HUDEP-2 (cell line): ENCODE data around the gene SEC14L1.

Experiments
- DNase-seq, 76 experiments: peaks; one replicate each; lab custom pipeline; 2025; ENCODE audit not compliant: unreplicated experiment in 76 of 76; lab: John Stamatoyannopoulos, UW

SEC14L1 gene

DNA sequence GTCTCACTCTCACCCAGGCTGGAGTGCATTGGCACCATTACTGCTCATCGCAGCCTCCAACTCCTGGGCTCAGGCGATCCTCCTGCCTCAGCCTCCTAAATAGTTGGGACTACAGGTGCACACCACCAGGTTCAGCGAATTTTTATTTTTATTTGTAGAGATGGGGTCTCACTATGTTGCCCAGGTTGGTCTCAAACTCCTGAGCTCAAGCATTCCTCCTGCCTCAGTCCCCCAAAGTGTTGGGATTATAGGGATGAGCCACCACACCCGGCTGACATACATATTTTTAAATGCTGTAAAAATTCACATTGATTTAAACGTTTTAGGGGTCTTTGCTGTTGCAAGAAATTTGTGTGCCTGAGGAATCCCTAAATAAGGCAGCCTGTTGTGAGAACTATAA is 24.8 kb upstream of the SEC14L1 start:
- no peak for DNase-seq

GRCh38 chr17:77116371-77116860 is 24.4 kb upstream of the SEC14L1 start:
- DNase-seq, result no peak

- no peak for DNase-seq
These were observed 23.4 kb upstream of the SEC14L1 start for GRCh38 chr17:77117415-77117814.

- DNase-seq, result no peak
These were observed 22.4 kb upstream of the SEC14L1 start for GRCh38 chr17:77118251-77118928.

DNA sequence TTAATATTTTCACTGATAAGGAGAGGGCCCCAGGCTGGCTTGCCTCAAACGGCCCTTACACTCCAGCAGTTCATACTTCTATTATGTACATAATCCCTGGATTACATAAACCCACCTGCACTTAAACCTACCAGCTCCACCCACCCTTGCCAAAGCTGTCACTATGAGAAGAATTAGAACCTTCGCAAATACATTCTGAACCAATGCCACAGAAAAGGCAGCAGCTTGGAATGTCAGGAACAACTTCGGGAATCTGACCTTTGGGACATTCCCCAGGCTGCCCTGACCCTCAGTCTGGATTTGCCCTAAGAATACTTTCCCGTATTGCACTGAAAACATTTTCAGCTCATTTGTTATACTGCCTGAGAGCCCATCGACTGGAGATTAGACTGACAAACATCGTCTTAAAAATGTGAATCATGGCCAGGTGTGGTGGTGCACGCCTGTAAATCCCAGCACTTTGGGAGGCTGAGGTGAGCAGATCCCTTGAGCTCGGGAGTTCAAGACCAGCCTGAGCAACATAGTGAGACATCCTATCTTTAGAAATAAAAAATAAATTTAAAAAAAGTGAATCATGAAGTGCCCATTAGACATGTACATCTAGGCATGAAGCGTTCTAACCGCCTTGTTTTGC is 21.0 kb upstream of the SEC14L1 start:
- no peak for DNase-seq

DNA sequence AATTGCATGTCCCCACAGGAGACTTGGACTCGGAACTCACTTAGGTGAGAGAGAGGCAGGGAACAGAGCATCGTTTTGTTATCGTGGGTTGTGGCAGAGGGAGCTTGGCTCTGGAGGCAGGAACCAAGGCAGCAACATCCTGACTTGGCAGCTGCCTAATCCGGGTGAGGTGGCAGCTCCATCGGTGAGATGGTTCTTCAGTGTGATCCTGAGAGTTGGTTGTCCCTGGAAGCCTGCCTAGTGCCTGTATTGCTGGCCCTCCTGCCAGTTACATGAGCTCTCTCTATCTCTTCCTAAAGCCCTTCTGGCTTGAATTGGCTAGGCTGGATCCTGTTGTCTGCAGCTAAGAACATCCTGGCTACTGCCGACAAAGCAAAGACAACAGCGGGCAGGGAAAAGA is 19.9 kb upstream of the SEC14L1 start:
- no peak for DNase-seq

- peak in 1 of 76 experiments; percentile 15 for DNase-seq
These were observed 16.4 kb upstream of the SEC14L1 start for GRCh38 chr17:77124192-77124889.

- no peak for DNase-seq
These were observed 15.3 kb upstream of the SEC14L1 start for GRCh38 chr17:77125432-77125901.

- DNase-seq, result no peak
These were observed 14.2 kb upstream of the SEC14L1 start for GRCh38 chr17:77126519-77126918.

GRCh38 chr17:77127735-77128361 is 12.9 kb upstream of the SEC14L1 start:
- DNase-seq, result peak in 11 of 76 experiments; percentile 1 to 54 (median 32)

DNA sequence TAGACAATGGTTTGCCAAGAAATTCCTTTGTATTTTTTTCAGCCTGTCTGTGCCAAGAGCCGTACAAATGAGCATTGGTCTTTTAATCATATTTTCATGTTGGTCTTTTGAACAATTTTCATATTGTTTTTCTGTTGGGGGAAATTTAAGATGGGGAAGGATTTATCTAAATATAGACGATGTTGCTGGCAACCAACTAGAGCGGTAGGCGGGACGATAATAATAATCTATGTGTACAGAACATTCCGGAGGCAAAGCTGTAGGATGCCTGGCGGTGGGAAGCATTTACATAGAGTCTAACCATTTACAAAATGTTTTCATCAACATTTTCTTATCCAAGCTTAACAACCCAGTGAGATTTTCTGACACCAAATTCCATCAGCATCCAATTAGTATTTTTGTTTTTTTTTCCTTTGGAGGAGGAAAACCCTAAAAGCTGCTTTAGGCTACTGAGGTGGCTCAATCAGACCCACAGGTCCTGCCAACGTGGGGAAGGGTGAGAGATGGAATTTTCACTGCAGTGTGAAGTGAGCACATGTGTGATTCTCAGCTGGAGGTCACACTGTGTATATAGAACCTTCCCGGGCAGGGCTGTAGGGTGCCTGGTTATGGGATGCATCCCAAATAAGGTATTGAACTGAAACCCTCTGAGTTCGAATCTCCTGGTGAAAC is 11.7 kb upstream of the SEC14L1 start:
- DNase-seq, result no peak

DNA sequence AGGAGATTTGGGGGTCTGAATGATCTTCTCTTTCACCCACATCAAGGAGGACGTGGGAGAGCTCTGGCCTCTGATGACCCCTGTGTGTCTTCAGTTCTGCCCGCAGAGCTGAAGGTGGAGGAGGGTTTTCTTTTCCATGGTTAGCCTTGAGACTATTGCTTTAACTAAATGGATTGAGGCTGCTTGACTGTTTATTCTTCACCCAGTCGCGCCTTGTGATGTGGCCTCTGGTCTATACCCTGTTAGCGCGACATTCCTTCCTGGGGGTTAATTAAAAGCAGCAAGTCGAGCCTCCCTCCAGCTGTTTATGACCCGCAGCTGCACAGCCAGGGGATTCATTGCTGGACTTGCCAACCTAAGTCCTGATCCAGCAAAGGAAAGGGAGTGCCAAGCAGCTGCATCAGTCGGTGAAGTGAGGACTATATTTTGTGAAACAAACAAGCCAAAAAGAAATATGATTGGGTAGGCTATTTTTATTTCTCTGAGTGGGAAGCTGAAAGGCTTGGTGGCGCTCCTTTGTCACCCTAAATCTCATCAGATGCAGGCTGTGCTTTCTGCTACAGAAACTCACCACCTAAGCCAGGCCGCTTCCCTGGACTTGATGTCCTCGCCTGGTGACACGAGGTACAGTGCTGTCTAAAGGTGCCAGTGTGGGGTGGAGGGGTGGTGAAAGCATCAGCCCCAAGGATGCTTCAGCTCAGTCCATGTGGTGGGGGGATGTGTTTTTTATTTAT is 11.0 kb upstream of the SEC14L1 start:
- no peak for DNase-seq

DNA sequence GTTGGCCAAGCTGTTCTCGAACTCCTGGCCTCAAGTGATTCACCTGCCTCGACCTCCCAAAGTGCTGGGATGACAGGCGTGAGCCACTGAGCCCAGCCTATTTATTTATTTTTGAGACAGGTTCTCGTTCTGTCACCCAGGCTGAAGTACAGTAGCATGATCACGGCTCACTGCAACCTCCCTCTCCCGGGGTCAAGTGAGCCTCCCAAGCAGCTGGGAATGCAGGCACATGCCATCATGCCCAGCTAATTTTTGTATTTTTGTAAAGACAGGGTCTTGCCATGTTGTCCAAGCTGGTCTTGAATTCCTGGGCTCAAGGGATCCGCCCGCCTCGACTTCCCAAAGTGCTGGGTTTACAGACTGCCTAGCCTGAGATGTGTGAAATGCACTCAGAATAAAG is 10.2 kb upstream of the SEC14L1 start:
- DNase-seq, result no peak

- DNase-seq, result no peak
These were observed 8.9 kb upstream of the SEC14L1 start for GRCh38 chr17:77131904-77132303.

DNA sequence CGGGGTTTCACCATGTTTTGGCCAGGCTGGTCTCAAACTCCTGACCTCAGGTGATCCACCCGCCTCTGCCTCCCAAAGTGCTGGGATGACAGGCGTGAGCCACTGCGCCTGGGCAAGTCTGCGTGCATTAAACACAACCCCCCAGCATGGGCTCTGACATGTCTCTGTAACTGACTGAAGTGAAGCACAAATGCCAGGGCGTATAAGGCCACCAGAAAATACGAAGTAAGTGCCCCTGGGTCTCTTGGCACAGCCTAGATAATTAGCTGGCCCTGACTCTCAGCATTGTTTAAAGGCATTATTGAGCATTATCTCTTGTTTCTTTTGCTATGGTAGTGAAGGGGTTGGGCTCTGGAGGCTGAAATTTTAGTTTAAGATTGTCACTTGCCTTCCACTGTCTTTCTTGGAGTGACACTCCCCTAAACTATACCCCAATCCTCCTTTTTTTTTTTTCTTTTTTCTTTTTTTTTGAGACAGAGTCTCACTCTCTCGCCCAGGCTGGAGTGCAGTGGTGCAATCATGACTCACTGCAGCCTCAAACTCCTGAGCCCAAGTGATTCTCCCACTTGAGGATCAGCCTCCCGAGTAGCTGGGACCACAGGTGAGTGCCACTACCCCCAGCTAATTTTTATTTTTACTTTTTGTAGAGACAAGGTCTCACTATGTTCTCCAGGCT is 8.2 kb upstream of the SEC14L1 start:
- DNase-seq, result no peak

DNA sequence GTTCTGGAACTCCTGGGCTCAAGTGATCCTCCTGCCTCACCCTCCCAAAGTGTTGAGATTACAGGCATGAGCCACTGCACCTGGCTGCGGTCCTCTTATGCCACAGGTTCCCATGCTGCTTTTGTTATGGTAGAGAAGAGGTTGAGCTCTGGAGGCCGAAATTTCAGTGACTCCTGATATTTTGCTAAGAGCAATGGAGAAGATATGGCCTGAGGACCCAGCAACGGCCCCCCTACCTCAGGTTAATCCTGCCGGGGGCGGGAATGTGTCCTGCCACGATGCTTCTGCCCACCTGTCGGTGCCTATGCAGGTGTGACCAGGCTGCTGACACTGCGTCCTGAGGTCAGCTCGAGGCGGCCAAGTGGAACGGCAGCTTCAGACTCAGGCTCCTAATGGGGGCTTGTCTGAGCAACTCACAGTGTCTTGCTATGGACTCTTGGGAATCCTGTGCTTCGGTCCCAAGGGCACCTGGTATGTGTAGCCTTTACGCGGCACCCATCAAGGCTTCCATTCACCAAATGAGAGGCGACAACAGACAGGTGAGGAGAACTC is 7.6 kb upstream of the SEC14L1 start:
- DNase-seq, result no peak

DNA sequence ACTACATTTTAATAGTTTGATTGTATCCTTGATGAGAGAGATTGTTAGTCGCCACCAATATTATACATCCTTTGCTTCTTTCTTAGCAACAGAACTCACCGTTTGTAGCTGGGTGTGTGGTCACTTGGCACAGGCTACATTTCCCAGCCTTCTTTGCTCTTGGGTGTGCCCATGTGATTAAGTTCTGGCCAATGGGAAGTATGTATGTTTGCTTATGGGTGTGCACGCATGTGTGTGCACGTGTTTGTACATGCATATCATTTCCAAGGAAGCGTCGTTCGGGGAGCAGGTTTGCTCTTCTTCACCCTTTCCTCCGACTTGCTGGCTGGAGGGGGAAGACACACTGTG is 4.4 kb upstream of the SEC14L1 start:
- no peak for DNase-seq

- DNase-seq, result no peak
These were observed 3.7 kb upstream of the SEC14L1 start for GRCh38 chr17:77137111-77137510.

DNA sequence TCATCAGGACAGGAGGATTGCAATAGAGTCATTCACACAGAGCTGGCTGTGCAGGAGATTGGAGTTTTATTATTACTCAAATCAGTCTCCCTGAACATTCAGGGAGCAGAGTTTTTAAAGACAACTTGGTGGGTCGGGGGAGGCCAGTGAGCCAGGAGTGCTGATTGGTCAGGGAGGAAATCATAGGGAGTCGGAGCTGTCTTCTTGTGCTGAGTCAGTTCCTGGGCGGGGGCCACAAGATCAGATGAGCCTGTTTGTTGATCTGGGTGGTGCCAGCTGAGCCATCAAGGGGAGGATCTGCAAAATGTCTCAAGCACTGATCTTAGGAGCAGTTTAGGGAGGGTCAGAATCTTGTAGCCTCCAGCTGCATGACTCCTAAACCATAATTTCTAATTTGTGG is 2.9 kb upstream of the SEC14L1 start:
- DNase-seq, result peak in 74 of 76 experiments; percentile 29 to 93 (median 77)
